HEK293 (cell line): Measurements from ENCODE around the gene ZBTB17.
A peak's percentile ranks its signal among the peaks of the same experiment; 100 is the strongest.

Experiments
- CTCF ChIA-PET: fragments of 350-600 bp; formaldehyde crosslinking; extraction: SDS; loops from one replicate; lab custom pipeline; 2021; ENCODE audit warnings: antibody characterized with exemption; lab: Yijun Ruan, JAX
- POLR2A ChIA-PET: fragments of 300-600 bp; formaldehyde crosslinking; extraction: SDS; loops from one replicate; lab custom pipeline; 2020; ENCODE audit warnings: antibody characterized with exemption, inconsistent platforms; lab: Yijun Ruan, JAX
- H3K27ac ChIP-seq: fragments of 200-500 bp; sonication (Bioruptor generic); 2 replicates; pipeline ENCODE4 v1.5.1; 2014; ENCODE audit warnings: low read depth, low read length, control low read depth, inconsistent platforms; ENCODE audit errors: extremely low read depth
- H3K36me3 ChIP-seq, 2 experiments: fragments of 200-500 bp in 1 of 2; sonication (Bioruptor generic) in 1 of 2; 1 replicate in 1 of 2; 2 replicates in 1 of 2; pipeline ENCODE4 v1.5.1; 2014 to 2017; ENCODE audit warnings: inconsistent platforms in 2 of 2, low read length in 2 of 2; ENCODE audit not compliant: control insufficient read depth in 2 of 2, insufficient read depth in 1 of 2
- H3K4me1 ChIP-seq: fragments of 200-500 bp; sonication (Bioruptor generic); 2 replicates; pipeline ENCODE4 v1.5.1; 2014; ENCODE audit warnings: mild to moderate bottlenecking, low read length, inconsistent platforms; ENCODE audit not compliant: control insufficient read depth, insufficient read depth
- H3K4me3 ChIP-seq: 2 replicates; pipeline ENCODE4 v1.5.1; 2011; ENCODE audit warnings: low read depth, mild to moderate bottlenecking, control low read depth, low read length, moderate library complexity
- H3K9me3 ChIP-seq: fragments of 200-500 bp; sonication (Bioruptor generic); 2 replicates; pipeline ENCODE4 v1.5.1; 2014; ENCODE audit warnings: low read depth, low read length, inconsistent platforms; ENCODE audit not compliant: control insufficient read depth, insufficient read depth
- GFI1B ChIP-seq: fragments of 450-650 bp; formaldehyde crosslinking; IDR thresholded peaks from 2 replicates; pipeline ENCODE4 v1.5.1; 2016; ENCODE audit warnings: missing biosample characterization, missing genetic modification characterization
- HOXA7 ChIP-seq: sonication (generic); formaldehyde crosslinking; IDR thresholded peaks from 2 replicates; pipeline ENCODE4 v1.8.1; 2022; ENCODE audit warnings: missing genetic modification reagents, borderline replicate concordance
- IKZF3 ChIP-seq: fragments of 450-650 bp; IDR thresholded peaks from 2 replicates; pipeline ENCODE4 v1.5.0; 2018; ENCODE audit warnings: missing biosample characterization, mild to moderate bottlenecking, missing genetic modification characterization, moderate library complexity
- KLF9 ChIP-seq: fragments of 450-650 bp; formaldehyde crosslinking; IDR thresholded peaks from 2 replicates; pipeline ENCODE4 v1.5.1; 2016; ENCODE audit warnings: missing biosample characterization, missing genetic modification characterization, low read depth
- OVOL3 ChIP-seq: fragments of 450-650 bp; formaldehyde crosslinking; IDR thresholded peaks from 2 replicates; pipeline ENCODE4 v1.5.1; 2016; ENCODE audit warnings: missing biosample characterization, missing genetic modification characterization
- PRDM1 ChIP-seq: fragments of 450-650 bp; formaldehyde crosslinking; IDR thresholded peaks from 2 replicates; pipeline ENCODE4; 2016; ENCODE audit warnings: missing biosample characterization, missing genetic modification characterization
- ZEB2 ChIP-seq: fragments of 450-650 bp; formaldehyde crosslinking; IDR thresholded peaks from 2 replicates; pipeline ENCODE4 v1.5.1; 2016; ENCODE audit warnings: missing biosample characterization, missing genetic modification characterization
- ZNF10 ChIP-seq: fragments of 450-650 bp; formaldehyde crosslinking; IDR thresholded peaks from 2 replicates; pipeline ENCODE4 v1.5.1; 2017; ENCODE audit warnings: missing biosample characterization, missing genetic modification characterization
- ZNF133 ChIP-seq: fragments of 450-650 bp; formaldehyde crosslinking; IDR thresholded peaks from 2 replicates; pipeline ENCODE4 v1.5.1; 2016; ENCODE audit warnings: missing biosample characterization, missing genetic modification characterization
- ZNF140 ChIP-seq: fragments of 450-650 bp; formaldehyde crosslinking; IDR thresholded peaks from 2 replicates; pipeline ENCODE4 v1.5.1; 2016; ENCODE audit warnings: missing biosample characterization, missing genetic modification characterization
- ZNF2 ChIP-seq: fragments of 450-650 bp; formaldehyde crosslinking; IDR thresholded peaks from 2 replicates; pipeline ENCODE4 v1.5.1; 2016; ENCODE audit warnings: missing biosample characterization, missing genetic modification characterization
- ZNF221 ChIP-seq: fragments of 450-650 bp; formaldehyde crosslinking; IDR thresholded peaks from 2 replicates; pipeline ENCODE4 v1.5.1; 2017; ENCODE audit warnings: missing biosample characterization, missing genetic modification characterization, borderline replicate concordance
- ZNF324 ChIP-seq: fragments of 450-650 bp; formaldehyde crosslinking; IDR thresholded peaks from 2 replicates; pipeline ENCODE4 v1.5.1; 2016; ENCODE audit warnings: missing biosample characterization, missing genetic modification characterization
- ZNF510 ChIP-seq: fragments of 450-650 bp; formaldehyde crosslinking; IDR thresholded peaks from 2 replicates; pipeline ENCODE4 v1.5.1; 2018; ENCODE audit warnings: mild to moderate bottlenecking, missing genetic modification characterization, missing biosample characterization; ENCODE audit not compliant: insufficient replicate concordance
- ZNF555 ChIP-seq: fragments of 450-650 bp; formaldehyde crosslinking; conservative IDR thresholded peaks from 2 replicates; pipeline ENCODE4 v1.5.1; 2017; ENCODE audit warnings: missing biosample characterization, mild to moderate bottlenecking, missing genetic modification characterization, inconsistent platforms
- ZNF626 ChIP-seq: fragments of 450-650 bp; sonication (Bioruptor Pico); formaldehyde crosslinking; IDR thresholded peaks from 2 replicates; pipeline ENCODE4 v1.5.1; 2018; ENCODE audit warnings: missing biosample characterization, missing genetic modification characterization, inconsistent platforms
- TF ChIP-seq, protein P1 (sequence below): fragments of 450-650 bp; formaldehyde crosslinking; IDR thresholded peaks from 2 replicates; pipeline ENCODE4 v1.5.1; 2016; ENCODE audit warnings: missing biosample characterization, missing genetic modification characterization, low read depth
- TF ChIP-seq, protein P2 (sequence below): fragments of 450-650 bp; formaldehyde crosslinking; IDR thresholded peaks from 2 replicates; pipeline ENCODE4 v1.5.1; 2016; ENCODE audit warnings: missing biosample characterization, missing genetic modification characterization
- TF ChIP-seq, protein P3 (sequence below): fragments of 450-650 bp; formaldehyde crosslinking; IDR thresholded peaks from 2 replicates; pipeline ENCODE4 v1.5.0; 2017; ENCODE audit warnings: missing biosample characterization, missing genetic modification characterization, borderline replicate concordance
- TF ChIP-seq, protein P4 (sequence below): fragments of 450-650 bp; formaldehyde crosslinking; IDR thresholded peaks from 2 replicates; pipeline ENCODE4 v1.5.1; 2016; ENCODE audit warnings: missing biosample characterization, missing genetic modification characterization
- TF ChIP-seq, protein P5 (sequence below): fragments of 450-650 bp; formaldehyde crosslinking; IDR thresholded peaks from 2 replicates; pipeline ENCODE4 v1.5.1; 2016; ENCODE audit warnings: missing biosample characterization, missing genetic modification characterization

Gene ZBTB17

DNA sequence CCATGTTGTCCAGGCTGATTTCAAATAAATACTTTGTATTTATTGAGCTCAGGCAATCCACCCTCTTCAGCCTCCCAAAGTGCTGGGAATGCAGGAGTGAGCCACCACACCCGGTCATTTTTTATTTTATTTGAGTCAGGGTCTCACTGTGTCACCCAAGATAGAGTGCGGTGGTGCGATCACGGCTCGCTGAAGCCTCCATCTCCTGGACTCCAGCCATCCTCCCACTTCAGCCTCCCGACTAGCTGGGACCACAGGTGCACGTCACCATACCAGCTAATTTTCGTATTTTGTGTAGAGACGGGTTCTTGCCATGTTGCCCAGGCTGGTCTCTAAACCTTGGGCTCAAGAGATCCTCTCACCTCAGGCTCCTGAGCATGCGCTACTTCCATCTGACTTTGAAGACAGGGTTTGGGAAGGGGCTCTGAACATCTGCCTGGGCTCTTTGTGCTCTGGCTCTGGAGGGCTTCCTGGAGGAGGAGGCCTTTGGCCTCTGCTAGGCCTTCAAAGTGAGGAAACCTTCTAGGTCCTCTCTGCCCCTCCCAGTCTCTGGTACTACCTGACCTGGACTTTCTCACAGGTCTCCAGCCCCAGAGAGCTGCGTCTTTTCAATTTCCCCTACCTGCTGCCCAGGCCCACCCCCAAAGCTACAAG lies 36.2 kb upstream of the ZBTB17 start:
- CTCF ChIA-PET: interaction anchor here (0.6 to 1.5 kb wide), 3 partner anchors 171 to 192 kb away, joined by 3 to 4 read pairs (median 3); no protein-coding TSS in a partner anchor
- H3K36me3 ChIP-seq: no peaks in the 10 kb centered on the region
- no peaks in the 10 kb centered on the region for H3K4me1 ChIP-seq
- POLR2A ChIA-PET: no interaction called here
- no peak overlapping the region for H3K27ac ChIP-seq
- H3K4me3 ChIP-seq: no peak overlapping the region
- TF ChIP-seq OVOL3 (no peak), KLF9 (tag by site-specific recombination) (no peak), ZNF626 (tag by site-specific recombination) (no peak), ZNF324 (tag by site-specific recombination) (no peak), IKZF3 (tag by site-specific recombination) (no peak), ZNF133 (tag by site-specific recombination) (no peak), GFI1B (tag by site-specific recombination) (no peak), ZNF555 (tag by site-specific recombination) (no peak), HOXA7 (CRISPR knock-in tag) (no peak), ZNF2 (tag by site-specific recombination) (no peak), PRDM1 (tag by site-specific recombination) (no peak)
- TF ChIP-seq, protein P1, sequence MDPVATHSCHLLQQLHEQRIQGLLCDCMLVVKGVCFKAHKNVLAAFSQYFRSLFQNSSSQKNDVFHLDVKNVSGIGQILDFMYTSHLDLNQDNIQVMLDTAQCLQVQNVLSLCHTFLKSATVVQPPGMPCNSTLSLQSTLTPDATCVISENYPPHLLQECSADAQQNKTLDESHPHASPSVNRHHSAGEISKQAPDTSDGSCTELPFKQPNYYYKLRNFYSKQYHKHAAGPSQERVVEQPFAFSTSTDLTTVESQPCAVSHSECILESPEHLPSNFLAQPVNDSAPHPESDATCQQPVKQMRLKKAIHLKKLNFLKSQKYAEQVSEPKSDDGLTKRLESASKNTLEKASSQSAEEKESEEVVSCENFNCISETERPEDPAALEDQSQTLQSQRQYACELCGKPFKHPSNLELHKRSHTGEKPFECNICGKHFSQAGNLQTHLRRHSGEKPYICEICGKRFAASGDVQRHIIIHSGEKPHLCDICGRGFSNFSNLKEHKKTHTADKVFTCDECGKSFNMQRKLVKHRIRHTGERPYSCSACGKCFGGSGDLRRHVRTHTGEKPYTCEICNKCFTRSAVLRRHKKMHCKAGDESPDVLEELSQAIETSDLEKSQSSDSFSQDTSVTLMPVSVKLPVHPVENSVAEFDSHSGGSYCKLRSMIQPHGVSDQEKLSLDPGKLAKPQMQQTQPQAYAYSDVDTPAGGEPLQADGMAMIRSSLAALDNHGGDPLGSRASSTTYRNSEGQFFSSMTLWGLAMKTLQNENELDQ (tag by site-specific recombination): no peak
- TF ChIP-seq, protein P2, sequence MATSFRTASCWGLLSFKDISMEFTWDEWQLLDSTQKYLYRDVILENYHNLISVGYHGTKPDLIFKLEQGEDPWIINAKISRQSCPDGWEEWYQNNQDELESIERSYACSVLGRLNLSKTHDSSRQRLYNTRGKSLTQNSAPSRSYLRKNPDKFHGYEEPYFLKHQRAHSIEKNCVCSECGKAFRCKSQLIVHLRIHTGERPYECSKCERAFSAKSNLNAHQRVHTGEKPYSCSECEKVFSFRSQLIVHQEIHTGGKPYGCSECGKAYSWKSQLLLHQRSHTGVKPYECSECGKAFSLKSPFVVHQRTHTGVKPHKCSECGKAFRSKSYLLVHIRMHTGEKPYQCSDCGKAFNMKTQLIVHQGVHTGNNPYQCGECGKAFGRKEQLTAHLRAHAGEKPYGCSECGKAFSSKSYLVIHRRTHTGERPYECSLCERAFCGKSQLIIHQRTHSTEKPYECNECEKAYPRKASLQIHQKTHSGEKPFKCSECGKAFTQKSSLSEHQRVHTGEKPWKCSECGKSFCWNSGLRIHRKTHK (tag by site-specific recombination): no peak
- TF ChIP-seq, protein P3, sequence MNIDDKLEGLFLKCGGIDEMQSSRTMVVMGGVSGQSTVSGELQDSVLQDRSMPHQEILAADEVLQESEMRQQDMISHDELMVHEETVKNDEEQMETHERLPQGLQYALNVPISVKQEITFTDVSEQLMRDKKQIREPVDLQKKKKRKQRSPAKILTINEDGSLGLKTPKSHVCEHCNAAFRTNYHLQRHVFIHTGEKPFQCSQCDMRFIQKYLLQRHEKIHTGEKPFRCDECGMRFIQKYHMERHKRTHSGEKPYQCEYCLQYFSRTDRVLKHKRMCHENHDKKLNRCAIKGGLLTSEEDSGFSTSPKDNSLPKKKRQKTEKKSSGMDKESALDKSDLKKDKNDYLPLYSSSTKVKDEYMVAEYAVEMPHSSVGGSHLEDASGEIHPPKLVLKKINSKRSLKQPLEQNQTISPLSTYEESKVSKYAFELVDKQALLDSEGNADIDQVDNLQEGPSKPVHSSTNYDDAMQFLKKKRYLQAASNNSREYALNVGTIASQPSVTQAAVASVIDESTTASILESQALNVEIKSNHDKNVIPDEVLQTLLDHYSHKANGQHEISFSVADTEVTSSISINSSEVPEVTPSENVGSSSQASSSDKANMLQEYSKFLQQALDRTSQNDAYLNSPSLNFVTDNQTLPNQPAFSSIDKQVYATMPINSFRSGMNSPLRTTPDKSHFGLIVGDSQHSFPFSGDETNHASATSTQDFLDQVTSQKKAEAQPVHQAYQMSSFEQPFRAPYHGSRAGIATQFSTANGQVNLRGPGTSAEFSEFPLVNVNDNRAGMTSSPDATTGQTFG (tag by site-specific recombination): no peak
- TF ChIP-seq, protein P4, sequence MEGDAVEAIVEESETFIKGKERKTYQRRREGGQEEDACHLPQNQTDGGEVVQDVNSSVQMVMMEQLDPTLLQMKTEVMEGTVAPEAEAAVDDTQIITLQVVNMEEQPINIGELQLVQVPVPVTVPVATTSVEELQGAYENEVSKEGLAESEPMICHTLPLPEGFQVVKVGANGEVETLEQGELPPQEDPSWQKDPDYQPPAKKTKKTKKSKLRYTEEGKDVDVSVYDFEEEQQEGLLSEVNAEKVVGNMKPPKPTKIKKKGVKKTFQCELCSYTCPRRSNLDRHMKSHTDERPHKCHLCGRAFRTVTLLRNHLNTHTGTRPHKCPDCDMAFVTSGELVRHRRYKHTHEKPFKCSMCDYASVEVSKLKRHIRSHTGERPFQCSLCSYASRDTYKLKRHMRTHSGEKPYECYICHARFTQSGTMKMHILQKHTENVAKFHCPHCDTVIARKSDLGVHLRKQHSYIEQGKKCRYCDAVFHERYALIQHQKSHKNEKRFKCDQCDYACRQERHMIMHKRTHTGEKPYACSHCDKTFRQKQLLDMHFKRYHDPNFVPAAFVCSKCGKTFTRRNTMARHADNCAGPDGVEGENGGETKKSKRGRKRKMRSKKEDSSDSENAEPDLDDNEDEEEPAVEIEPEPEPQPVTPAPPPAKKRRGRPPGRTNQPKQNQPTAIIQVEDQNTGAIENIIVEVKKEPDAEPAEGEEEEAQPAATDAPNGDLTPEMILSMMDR (tag by site-specific recombination): no peak
- no peaks in the 10 kb centered on the region for H3K9me3 ChIP-seq

DNA sequence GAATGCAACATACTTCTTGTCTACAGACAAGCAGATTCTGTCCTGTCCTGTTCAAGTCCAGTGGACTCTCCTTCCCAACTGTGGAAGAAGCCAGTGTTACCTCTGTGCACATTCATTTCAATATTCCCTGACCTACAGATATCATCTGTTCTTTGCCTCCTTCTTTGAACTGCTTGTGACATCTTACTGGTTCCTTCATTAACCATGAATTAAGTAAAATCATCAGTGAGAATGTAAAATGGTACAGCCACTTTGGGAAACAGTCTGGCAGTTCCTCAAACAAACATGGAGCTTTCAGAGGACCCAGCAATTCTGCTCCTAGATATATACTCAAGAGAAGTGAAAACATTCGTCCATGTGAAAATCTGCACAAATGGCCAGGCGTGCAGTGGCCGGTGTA lies 34.9 kb upstream of the ZBTB17 start:
- POLR2A ChIA-PET: no interaction called here
- TF ChIP-seq ZNF10 (tag by site-specific recombination) (no peak), ZNF510 (tag by site-specific recombination) (peak; percentile 98), ZNF221 (tag by site-specific recombination) (no peak), ZNF140 (tag by site-specific recombination) (peak; percentile 49; the same call in 1 of the 2 replicates), ZEB2 (tag by site-specific recombination) (no peak)
- TF ChIP-seq, protein P5, sequence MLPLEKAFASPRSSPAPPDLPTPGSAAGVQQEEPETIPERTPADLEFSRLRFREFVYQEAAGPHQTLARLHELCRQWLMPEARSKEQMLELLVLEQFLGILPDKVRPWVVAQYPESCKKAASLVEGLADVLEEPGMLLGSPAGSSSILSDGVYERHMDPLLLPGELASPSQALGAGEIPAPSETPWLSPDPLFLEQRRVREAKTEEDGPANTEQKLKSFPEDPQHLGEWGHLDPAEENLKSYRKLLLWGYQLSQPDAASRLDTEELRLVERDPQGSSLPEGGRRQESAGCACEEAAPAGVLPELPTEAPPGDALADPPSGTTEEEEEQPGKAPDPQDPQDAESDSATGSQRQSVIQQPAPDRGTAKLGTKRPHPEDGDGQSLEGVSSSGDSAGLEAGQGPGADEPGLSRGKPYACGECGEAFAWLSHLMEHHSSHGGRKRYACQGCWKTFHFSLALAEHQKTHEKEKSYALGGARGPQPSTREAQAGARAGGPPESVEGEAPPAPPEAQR: no peak
- TF ChIP-seq, all 188 proteins: peak for 2
- Histone ChIP-seq H3K36me3 (no peaks in the 10 kb centered on the region), H3K27ac (no peak overlapping the region), H3K4me1 (no peaks in the 10 kb centered on the region), H3K4me3 (no peak overlapping the region), H3K9me3 (no peaks in the 10 kb centered on the region)
- CTCF ChIA-PET: interaction anchor here (0.6 to 4.7 kb wide), 8 partner anchors 8 to 238 kb away, joined by 3 to 47 read pairs (median 3); no protein-coding TSS in a partner anchor
